IMR-90 (cell line): Measurements from ENCODE around the gene NPHS1. TPM values are rescaled to one million over a fixed set of nuclear protein-coding genes. Genes with fewer than 3 reads are reported as not detected.

Experiments used
- ATAC-seq: fragments of 200-7000 bp; cut with Tn5 transposase; 2 replicates; pipeline ENCODE4 v1.9.1; 2020; ENCODE audit warnings: low read depth, mild to moderate bottlenecking, moderate library complexity
- BruUV-seq: library from RNA; stranded (reverse); fragments of 400-500 nt; replicated peaks from 2 replicates; lab custom pipeline; 2021; lab: Mats Ljungman, UMichigan
- CTCF ChIA-PET: fragments of 300-600 bp; formaldehyde crosslinking; extraction: SDS; loops from one replicate; lab custom pipeline; 2021; ENCODE audit warnings: antibody characterized with exemption; lab: Yijun Ruan, JAX
- POLR2A ChIA-PET: fragments of 300-600 bp; sonication (Branson Sonifier 250); formaldehyde crosslinking; loops from one replicate; lab custom pipeline; 2022; ENCODE audit warnings: antibody characterized with exemption; ENCODE audit not compliant: unreplicated experiment; lab: Charles Lee
- DNase-seq: peaks from one replicate; pipeline ENCODE4 v3.0.0; 2013
- H2AFZ ChIP-seq: replicated peaks from 2 replicates; pipeline ENCODE3; 2013; ENCODE audit warnings: low read length, mild to moderate bottlenecking; ENCODE audit not compliant: poor library complexity
- H2AK5ac ChIP-seq: 2 replicates; pipeline ENCODE4 v1.6.1; 2013; ENCODE audit warnings: low read depth, low read length, inconsistent platforms
- H2AK9ac ChIP-seq: replicated peaks from 2 replicates; pipeline ENCODE3; 2013; ENCODE audit warnings: mild to moderate bottlenecking, low read depth, low read length, moderate library complexity; ENCODE audit not compliant: poor library complexity
- H2BK120ac ChIP-seq: 2 replicates; pipeline ENCODE4 v1.6.1; 2013; ENCODE audit warnings: low read depth, low read length, inconsistent platforms
- H2BK15ac ChIP-seq: 3 replicates; pipeline ENCODE4 v1.6.1; 2013; ENCODE audit warnings: low read depth, low read length, inconsistent platforms
- H2BK20ac ChIP-seq: 2 replicates; pipeline ENCODE4 v1.6.1; 2013; ENCODE audit warnings: low read depth, mild to moderate bottlenecking, inconsistent platforms, low read length, moderate library complexity
- H2BK5ac ChIP-seq: 2 replicates; pipeline ENCODE4 v1.6.1; 2013; ENCODE audit warnings: mild to moderate bottlenecking, low read depth, low read length, inconsistent platforms; ENCODE audit not compliant: poor library complexity, severe bottlenecking
- H3K14ac ChIP-seq: replicated peaks from 2 replicates; pipeline ENCODE4 v1.6.1; 2013; ENCODE audit warnings: low read depth, low read length, inconsistent platforms
- H3K18ac ChIP-seq: 2 replicates; pipeline ENCODE4 v1.6.1; 2013; ENCODE audit warnings: low read depth, low read length, control low read depth
- H3K23ac ChIP-seq: 2 replicates; pipeline ENCODE4 v1.6.1; 2013; ENCODE audit warnings: low read depth, low read length, inconsistent platforms
- H3K27ac ChIP-seq: 2 replicates; pipeline ENCODE4 v1.5.1; 2013; ENCODE audit warnings: mild to moderate bottlenecking, control low read depth, low read length; ENCODE audit not compliant: insufficient read depth
- H3K27me3 ChIP-seq: 2 replicates; pipeline ENCODE4 v1.6.1; 2013; ENCODE audit warnings: low read length; ENCODE audit not compliant: control insufficient read depth, insufficient read depth
- H3K36me3 ChIP-seq: 2 replicates; pipeline ENCODE4 v1.6.1; 2013; ENCODE audit warnings: low read length, mixed read lengths; ENCODE audit not compliant: control insufficient read depth, insufficient read depth
- H3K4ac ChIP-seq: 2 replicates; pipeline ENCODE4 v1.6.1; 2013; ENCODE audit warnings: low read depth, low read length, inconsistent platforms
- H3K4me1 ChIP-seq: 2 replicates; pipeline ENCODE4 v1.6.1; 2013; ENCODE audit warnings: low read length, mixed read lengths; ENCODE audit not compliant: control insufficient read depth, insufficient read depth
- H3K4me2 ChIP-seq: 2 replicates; pipeline ENCODE4 v1.6.1; 2013; ENCODE audit warnings: low read depth, mild to moderate bottlenecking, control low read depth, low read length, moderate library complexity
- H3K4me3 ChIP-seq: 2 replicates; pipeline ENCODE4 v1.5.1; 2013; ENCODE audit warnings: low read depth, mild to moderate bottlenecking, control low read depth, low read length, moderate library complexity; ENCODE audit not compliant: insufficient read depth
- H3K56ac ChIP-seq: 2 replicates; pipeline ENCODE4 v1.6.1; 2013; ENCODE audit warnings: low read length, inconsistent platforms; ENCODE audit not compliant: insufficient read depth; ENCODE audit errors: extremely low read depth
- H3K79me1 ChIP-seq, 2 experiments: 2 replicates each; pipeline ENCODE4 v1.6.1; 2013; ENCODE audit warnings: low read length in 2 of 2, inconsistent platforms in 1 of 2, low read depth in 1 of 2
- H3K9ac ChIP-seq: 2 replicates; pipeline ENCODE4 v1.6.1; 2013; ENCODE audit warnings: low read depth, low read length, control low read depth
- H3K9me1 ChIP-seq: 2 replicates; pipeline ENCODE4 v1.6.1; 2013; ENCODE audit warnings: low read length, inconsistent platforms; ENCODE audit not compliant: insufficient read depth
- H3K9me3 ChIP-seq: 2 replicates; pipeline ENCODE4 v1.6.1; 2013; ENCODE audit warnings: low read length; ENCODE audit not compliant: control insufficient read depth, insufficient read depth
- H4K20me1 ChIP-seq: 2 replicates; pipeline ENCODE4 v1.6.1; 2013; ENCODE audit warnings: low read length, inconsistent platforms; ENCODE audit not compliant: insufficient read depth
- H4K5ac ChIP-seq: 2 replicates; pipeline ENCODE4 v1.6.1; 2013; ENCODE audit warnings: mild to moderate bottlenecking, low read depth, low read length, control low read depth
- H4K8ac ChIP-seq, 2 experiments: 2 replicates each; pipeline ENCODE4 v1.6.1; 2013; ENCODE audit warnings: low read depth in 2 of 2, low read length in 2 of 2, control low read depth in 1 of 2, inconsistent platforms in 1 of 2
- H4K91ac ChIP-seq: 2 replicates; pipeline ENCODE4 v1.6.1; 2013; ENCODE audit warnings: low read depth, low read length, inconsistent platforms; ENCODE audit not compliant: insufficient read depth
- CEBPB ChIP-seq: IDR thresholded peaks from 2 replicates; pipeline ENCODE4 v1.6.1; 2012; ENCODE audit warnings: low read depth, low read length, improper control_type of control experiment
- CHD1 ChIP-seq: IDR thresholded peaks from 2 replicates; pipeline ENCODE4 v1.6.1; 2012; ENCODE audit warnings: low read depth, low read length, improper control_type of control experiment
- NFE2L2 ChIP-seq: fragments of 150-350 bp; IDR thresholded peaks from 2 replicates; pipeline ENCODE4 v1.6.1; 2016; ENCODE audit warnings: low read depth, mild to moderate bottlenecking, low read length
- POLR2A ChIP-seq: IDR thresholded peaks from 2 replicates; pipeline ENCODE4 v1.6.1; 2012; ENCODE audit warnings: mild to moderate bottlenecking, low read depth, low read length
- RAD21 ChIP-seq: IDR thresholded peaks from 2 replicates; pipeline ENCODE4 v1.6.1; 2012; ENCODE audit warnings: low read length, improper control_type of control experiment
- RFX5 ChIP-seq: IDR thresholded peaks from 2 replicates; pipeline ENCODE4 v1.8.0; 2012; ENCODE audit warnings: low read depth, mild to moderate bottlenecking, low read length, moderate library complexity
- SMC3 ChIP-seq: fragments of 150-350 bp; IDR thresholded peaks from 2 replicates; pipeline ENCODE4 v1.6.1; 2016; ENCODE audit warnings: low read depth, mild to moderate bottlenecking, antibody characterized with exemption, low read length, moderate library complexity
- WGBS, 2 experiments: methylation state at CpG; one replicate each; pipeline versions ENCODE4 v1.1.5 to v1.1.7; 2013; ENCODE audit warnings: missing lambda C conversion rate in 2 of 2; ENCODE audit not compliant: insufficient read length in 1 of 2; ENCODE audit errors: extremely low coverage in 2 of 2; 5-methylcytosine and 5-hydroxymethylcytosine counted together
- dilution Hi-C: fragments of 300-500 bp; cut with HindIII; formaldehyde crosslinking; loops from one replicate; pipeline ENCODE4 v1.14.3; 2018; ENCODE audit warnings: low sequenced_read_pairs; ENCODE audit not compliant: unreplicated experiment
- in situ Hi-C: fragments of 300-500 bp; cut with MboI; formaldehyde crosslinking; loops from 3 replicates; pipeline ENCODE4 v1.14.3; 2019; ENCODE audit warnings: low sequenced_read_pairs, inconsistent platforms, mixed read lengths
- intact Hi-C: fragments of 100-400 bp; cut with micrococcal nuclease; formaldehyde crosslinking; loops from 2 replicates; pipeline ENCODE4 v1.10.0; 2022
- polyA plus RNA-seq, 3 experiments: library from polyadenylated mRNA; depleted of rRNA; stranded (reverse); fragments of >200 nt; gene quantifications; 2 replicates each; pipeline ENCODE4 v1.2.3, GENCODE V29; 2012; ENCODE audit warnings: low replicate concordance in 1 of 3
- total RNA-seq: library from RNA; depleted of rRNA; stranded (reverse); fragments of >200 nt; gene quantifications from 2 replicates; pipeline ENCODE4 v1.2.3, GENCODE V29; 2012
- TF ChIP-seq, protein P1 (sequence below): fragments of 150-350 bp; IDR thresholded peaks from 2 replicates; pipeline ENCODE4 v1.6.1; 2017; ENCODE audit warnings: mild to moderate bottlenecking, antibody characterized with exemption, low read length, low read depth

The NPHS1 gene
- total and polyA plus RNA-seq, 2 of the 4 experiments (the other 2 are of a cell fraction): not detected

DNA sequence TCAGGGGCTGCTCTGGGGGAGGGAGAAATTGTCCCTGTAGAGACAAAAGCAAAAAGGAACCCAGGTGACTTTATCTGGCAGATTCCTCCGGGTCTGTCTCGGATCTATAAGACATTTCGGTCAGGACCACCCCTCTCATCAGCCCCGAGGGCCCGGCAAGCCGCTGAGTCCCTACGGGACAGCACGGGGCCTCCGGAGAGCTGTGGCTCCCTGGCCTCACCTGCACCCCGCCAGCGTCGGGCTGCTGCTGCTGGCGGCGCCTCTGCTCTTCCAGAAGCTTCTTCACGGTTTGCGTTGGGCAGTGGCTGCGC, 46.1 kb upstream of the NPHS1 start:
- Histone ChIP-seq H2BK20ac (no peak overlapping the region), H3K27ac (peak overlapping the region; percentile 78), H3K36me3 (peaks cover 18% of the 10 kb centered on the region), H3K9ac (peak overlapping the region; percentile 93), H3K4me3 (peak overlapping the region; percentile 79), H3K18ac (no peak overlapping the region; the same call in 1 of the 2 replicates), H3K4me2 (peak overlapping the region; percentile 95), H2AK5ac (peak overlapping the region; percentile 15), H3K14ac (no peak overlapping the region; the same call in 1 of the 2 replicates), H3K9me1 (peaks cover 17% of the 10 kb centered on the region), H4K5ac (peak overlapping the region; percentile 77), H3K23ac (peak overlapping the region; percentile 19), H3K79me1 (peaks cover 13 to 40% of the 10 kb centered on the region in 2 experiments; a peak in 3 of 4 replicates), H2AK9ac (peak overlapping the region; percentile 98), H3K4me1 (peaks cover 23% of the 10 kb centered on the region), H2BK120ac (peak overlapping the region; percentile 36; the same call in 1 of the 2 replicates), H2AFZ (peak overlapping the region; percentile 98), H3K4ac (peak overlapping the region; percentile 79), H4K8ac (peak overlapping the region; percentile 44 to 99; a peak in 2 of 4 replicates), H3K27me3 (no peaks in the 10 kb centered on the region), H3K9me3 (no peaks in the 10 kb centered on the region), H2BK15ac (no peak overlapping the region; the same call in 2 of the 3 replicates), H2BK5ac (peak overlapping the region; percentile 94), H4K20me1 (no peaks in the 10 kb centered on the region), H4K91ac (peak overlapping the region; percentile 61), H3K56ac (peak overlapping the region; percentile 64; the same call in 1 of the 2 replicates)
- BruUV-seq: no TSS peak
- ATAC-seq (no peak), DNase-seq (no peak)
- intact Hi-C loops (no loop called here), dilution Hi-C loops (no loop called here), in situ Hi-C loops (no loop called here)
- CTCF ChIA-PET: no interaction called here
- WGBS, 2 experiments: 10% methylated on average over 4 of the region's 17 CpGs; no CpG with 5 or more reads in 1 of the 2 experiments
- POLR2A ChIA-PET: interaction anchor here (0.6 kb wide), 1 partner anchor 15 kb away, joined by 3 read pairs; no protein-coding TSS in a partner anchor
- TF ChIP-seq, protein P1, sequence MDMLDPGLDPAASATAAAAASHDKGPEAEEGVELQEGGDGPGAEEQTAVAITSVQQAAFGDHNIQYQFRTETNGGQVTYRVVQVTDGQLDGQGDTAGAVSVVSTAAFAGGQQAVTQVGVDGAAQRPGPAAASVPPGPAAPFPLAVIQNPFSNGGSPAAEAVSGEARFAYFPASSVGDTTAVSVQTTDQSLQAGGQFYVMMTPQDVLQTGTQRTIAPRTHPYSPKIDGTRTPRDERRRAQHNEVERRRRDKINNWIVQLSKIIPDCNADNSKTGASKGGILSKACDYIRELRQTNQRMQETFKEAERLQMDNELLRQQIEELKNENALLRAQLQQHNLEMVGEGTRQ: no peak
- TF ChIP-seq POLR2A (no peak), CHD1 (no peak), NFE2L2 (no peak), CEBPB (no peak), SMC3 (no peak), RAD21 (no peak), RFX5 (no peak)
